Measurements from ENCODE around the gene YTHDF2. TPM values are rescaled to one million over a fixed set of nuclear protein-coding genes. Genes with fewer than 3 reads are reported as not detected.

YTHDF2 gene
- total RNA-seq, 1 donor = 63.0 TPM

DNA sequence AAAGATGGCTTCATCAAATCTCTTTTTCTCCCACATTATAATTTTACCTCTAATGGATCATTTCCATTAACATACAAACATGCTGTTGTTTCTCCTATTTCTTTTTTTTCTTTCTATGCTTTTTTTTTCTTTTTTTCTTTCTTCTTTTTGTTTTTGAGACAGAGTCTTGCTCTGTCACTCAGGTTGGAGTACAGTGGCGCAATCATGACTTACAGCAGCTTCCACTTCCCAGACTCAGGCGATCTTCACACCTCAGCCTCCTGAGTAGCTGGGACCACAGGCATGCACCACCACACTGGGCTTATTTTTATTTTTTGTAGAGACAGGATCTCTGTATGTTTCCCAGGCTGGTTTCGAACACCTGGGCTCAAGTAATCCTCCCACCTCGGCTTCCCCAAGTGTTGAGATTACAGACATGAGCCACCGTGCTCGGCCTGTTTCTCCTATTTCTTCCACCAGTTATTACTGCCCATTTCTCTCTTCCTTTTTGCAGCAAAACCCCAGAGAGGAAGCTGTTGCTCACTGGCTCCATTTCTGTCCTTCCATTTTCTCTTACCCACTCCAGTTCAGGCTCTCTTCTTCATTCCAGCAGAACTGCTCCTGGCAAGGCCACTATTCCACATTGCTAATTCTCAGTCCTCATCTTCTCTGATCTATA lies 43.1 kb downstream of the YTHDF2 start:
- Histone ChIP-seq H2AFZ (ENCODE audit: low read length) (no peak overlapping the region), H3K4me3 (ENCODE audit: insufficient read depth, low read length) (no peak overlapping the region), H3K36me3 (ENCODE audit: insufficient read depth, low read length) (no peaks in the 10 kb centered on the region), H3K9me3 (ENCODE audit: low read depth, low read length) (no peaks in the 10 kb centered on the region), H3K4me2 (ENCODE audit: insufficient read depth, low read length) (no peak overlapping the region), H3K27ac (ENCODE audit: low read depth, low read length) (no peak overlapping the region), H4K20me1 (ENCODE audit: insufficient read depth, low read length) (no peaks in the 10 kb centered on the region), H3K27me3 (ENCODE audit: insufficient read depth, low read length) (no peaks in the 10 kb centered on the region), H3K4me1 (ENCODE audit: insufficient read depth, low read length) (peaks cover 3% of the 10 kb centered on the region), H3K79me2 (ENCODE audit: insufficient read depth, low read length) (no peaks in the 10 kb centered on the region)
- DNase-seq (ENCODE audit: insufficient read length, low spot score, missing footprints) = no peak
- TF ChIP-seq, protein P1, sequence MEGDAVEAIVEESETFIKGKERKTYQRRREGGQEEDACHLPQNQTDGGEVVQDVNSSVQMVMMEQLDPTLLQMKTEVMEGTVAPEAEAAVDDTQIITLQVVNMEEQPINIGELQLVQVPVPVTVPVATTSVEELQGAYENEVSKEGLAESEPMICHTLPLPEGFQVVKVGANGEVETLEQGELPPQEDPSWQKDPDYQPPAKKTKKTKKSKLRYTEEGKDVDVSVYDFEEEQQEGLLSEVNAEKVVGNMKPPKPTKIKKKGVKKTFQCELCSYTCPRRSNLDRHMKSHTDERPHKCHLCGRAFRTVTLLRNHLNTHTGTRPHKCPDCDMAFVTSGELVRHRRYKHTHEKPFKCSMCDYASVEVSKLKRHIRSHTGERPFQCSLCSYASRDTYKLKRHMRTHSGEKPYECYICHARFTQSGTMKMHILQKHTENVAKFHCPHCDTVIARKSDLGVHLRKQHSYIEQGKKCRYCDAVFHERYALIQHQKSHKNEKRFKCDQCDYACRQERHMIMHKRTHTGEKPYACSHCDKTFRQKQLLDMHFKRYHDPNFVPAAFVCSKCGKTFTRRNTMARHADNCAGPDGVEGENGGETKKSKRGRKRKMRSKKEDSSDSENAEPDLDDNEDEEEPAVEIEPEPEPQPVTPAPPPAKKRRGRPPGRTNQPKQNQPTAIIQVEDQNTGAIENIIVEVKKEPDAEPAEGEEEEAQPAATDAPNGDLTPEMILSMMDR (IDR thresholded peaks at IDR 0.05; ENCODE audit: extremely low read depth, low read depth, low read length) = no peak

DNA sequence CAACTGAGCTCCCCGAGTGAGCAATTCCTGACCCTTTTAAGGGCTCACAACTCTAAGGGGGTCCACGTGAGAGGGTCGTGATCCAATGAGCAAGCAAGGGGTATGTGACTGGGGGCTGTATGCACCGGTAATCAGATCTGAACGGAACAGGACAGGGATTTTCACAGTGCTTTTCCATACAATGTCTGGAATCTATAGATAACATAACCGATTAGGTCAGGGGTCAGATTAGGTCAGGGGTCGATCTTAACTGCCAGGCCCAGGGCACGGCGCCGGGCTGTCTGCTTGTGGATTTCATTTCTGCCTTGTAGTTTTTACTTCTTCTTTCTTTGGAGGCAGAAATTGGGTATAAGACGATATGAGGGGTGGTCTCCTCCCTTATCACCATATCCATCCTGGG lies 44.6 kb downstream of the YTHDF2 start:
- Histone ChIP-seq H3K36me3 (ENCODE audit: insufficient read depth, low read length) (no peaks in the 10 kb centered on the region), H2AFZ (ENCODE audit: low read length) (no peak overlapping the region), H3K9me3 (ENCODE audit: low read depth, low read length) (no peaks in the 10 kb centered on the region), H3K4me1 (ENCODE audit: insufficient read depth, low read length) (peaks cover 3% of the 10 kb centered on the region), H3K4me2 (ENCODE audit: insufficient read depth, low read length) (no peak overlapping the region), H3K4me3 (ENCODE audit: insufficient read depth, low read length) (no peak overlapping the region), H3K27ac (ENCODE audit: low read depth, low read length) (no peak overlapping the region), H3K79me2 (ENCODE audit: insufficient read depth, low read length) (no peaks in the 10 kb centered on the region), H4K20me1 (ENCODE audit: insufficient read depth, low read length) (no peaks in the 10 kb centered on the region), H3K27me3 (ENCODE audit: insufficient read depth, low read length) (no peaks in the 10 kb centered on the region)
- TF ChIP-seq, protein P1 (IDR thresholded peaks at IDR 0.05; ENCODE audit: extremely low read depth, low read depth, low read length) = no peak
- no peak for DNase-seq (ENCODE audit: insufficient read length, low spot score, missing footprints)

DNA sequence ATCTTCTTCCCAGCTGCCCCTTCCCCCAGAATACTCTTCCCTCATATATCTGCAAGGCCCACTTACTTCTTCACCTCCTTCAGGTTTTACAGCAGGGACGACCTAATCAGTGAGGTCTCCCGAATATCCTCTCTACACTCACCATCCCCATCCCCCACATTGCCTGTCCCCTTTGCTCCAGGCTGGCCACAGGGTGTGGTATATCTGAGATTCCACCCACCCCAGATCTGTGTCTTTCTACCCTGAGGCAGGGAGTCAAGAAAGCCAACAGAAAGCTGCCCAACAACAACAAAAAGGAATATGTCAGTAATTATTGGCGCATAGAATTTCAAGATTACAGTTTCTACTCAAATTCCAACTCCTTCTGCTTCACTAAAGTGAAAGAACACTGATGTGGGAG lies 45.3 kb downstream of the YTHDF2 start:
- Histone ChIP-seq H3K4me3 (ENCODE audit: insufficient read depth, low read length) (no peak overlapping the region), H3K4me1 (ENCODE audit: insufficient read depth, low read length) (peaks cover 3% of the 10 kb centered on the region), H3K36me3 (ENCODE audit: insufficient read depth, low read length) (no peaks in the 10 kb centered on the region), H4K20me1 (ENCODE audit: insufficient read depth, low read length) (no peaks in the 10 kb centered on the region), H3K79me2 (ENCODE audit: insufficient read depth, low read length) (no peaks in the 10 kb centered on the region), H3K27me3 (ENCODE audit: insufficient read depth, low read length) (no peaks in the 10 kb centered on the region), H3K4me2 (ENCODE audit: insufficient read depth, low read length) (no peak overlapping the region), H3K27ac (ENCODE audit: low read depth, low read length) (no peak overlapping the region), H2AFZ (ENCODE audit: low read length) (peak overlapping the region; percentile 10), H3K9me3 (ENCODE audit: low read depth, low read length) (no peaks in the 10 kb centered on the region)
- DNase-seq (ENCODE audit: insufficient read length, low spot score, missing footprints) = no peak
- TF ChIP-seq, protein P1 (IDR thresholded peaks at IDR 0.05; ENCODE audit: extremely low read depth, low read depth, low read length) = no peak

DNA sequence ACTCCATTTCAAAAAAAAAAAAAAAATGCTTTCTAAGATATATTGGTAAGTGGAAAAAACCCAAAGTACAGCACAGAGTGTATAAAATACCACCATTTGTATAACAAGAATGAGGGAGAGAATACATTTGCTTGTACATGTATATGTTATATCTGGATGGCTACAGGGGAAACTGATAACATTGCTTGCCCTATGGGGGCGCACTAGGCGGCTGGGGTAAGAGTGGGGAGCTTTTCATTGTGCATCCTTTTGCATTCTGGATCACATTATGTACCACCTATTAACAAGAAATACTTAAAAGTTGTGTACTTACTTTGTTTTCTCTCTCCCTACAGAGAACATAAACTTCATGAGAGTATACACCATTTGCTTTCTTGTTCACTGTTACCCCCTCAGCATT lies 46.6 kb downstream of the YTHDF2 start:
- Histone ChIP-seq H2AFZ (ENCODE audit: low read length) (no peak overlapping the region), H3K4me2 (ENCODE audit: insufficient read depth, low read length) (no peak overlapping the region), H3K4me3 (ENCODE audit: insufficient read depth, low read length) (no peak overlapping the region), H3K27ac (ENCODE audit: low read depth, low read length) (no peak overlapping the region), H3K79me2 (ENCODE audit: insufficient read depth, low read length) (no peaks in the 10 kb centered on the region), H3K36me3 (ENCODE audit: insufficient read depth, low read length) (no peaks in the 10 kb centered on the region), H3K27me3 (ENCODE audit: insufficient read depth, low read length) (no peaks in the 10 kb centered on the region), H3K4me1 (ENCODE audit: insufficient read depth, low read length) (peaks cover 3% of the 10 kb centered on the region), H3K9me3 (ENCODE audit: low read depth, low read length) (no peaks in the 10 kb centered on the region), H4K20me1 (ENCODE audit: insufficient read depth, low read length) (no peaks in the 10 kb centered on the region)
- TF ChIP-seq, protein P1 (IDR thresholded peaks at IDR 0.05; ENCODE audit: extremely low read depth, low read depth, low read length) = no peak
- no peak for DNase-seq (ENCODE audit: insufficient read length, low spot score, missing footprints)
